Stimulated activated CD4-positive, alpha-beta T cell treated with anti-CD3 and anti-CD28 coated beads, Interleukin-1b, Interleukin-23, amount 100 ng/mL, for 24 hours (primary cell): ENCODE data around the gene PARVG.
"Not testable (repeated sequence)": the region's sequence is repeated elsewhere in the genome, so short reads cannot be mapped to it uniquely, and the experiment has no call there.

Source experiments
- DNase-seq, 4 experiments: peaks; one replicate each; pipeline ENCODE4 v3.0.0-alpha.2; 2020; ENCODE audit warnings: low read depth in 4 of 4, low spot score in 1 of 4

Gene PARVG

GRCh38 chr22:44211946-44212930 is 31.5 kb downstream of the PARVG start:
- no peak for DNase-seq

- no peak for DNase-seq
These were observed 32.2 kb downstream of the PARVG start for GRCh38 chr22:44212936-44213335.

GRCh38 chr22:44213489-44214043 is 32.8 kb downstream of the PARVG start:
- DNase-seq: no peak

GRCh38 chr22:44214187-44214586 is 33.5 kb downstream of the PARVG start:
- no peak for DNase-seq

- no peak for DNase-seq
These were observed 34.0 kb downstream of the PARVG start for GRCh38 chr22:44214764-44215163.

GRCh38 chr22:44215287-44215686 is 34.6 kb downstream of the PARVG start:
- DNase-seq: no peak

GRCh38 chr22:44217346-44217745 is 36.6 kb downstream of the PARVG start:
- DNase-seq: no peak

GRCh38 chr22:44218071-44218470 is 37.3 kb downstream of the PARVG start:
- no peak for DNase-seq

- DNase-seq: no peak
These were observed 38.6 kb downstream of the PARVG start for GRCh38 chr22:44219101-44219870.

GRCh38 chr22:44220727-44221680 is 40.3 kb downstream of the PARVG start:
- no peak for DNase-seq

GRCh38 chr22:44221710-44222475 is 41.2 kb downstream of the PARVG start:
- DNase-seq: no peak

- no peak for DNase-seq
These were observed 43.4 kb downstream of the PARVG start for GRCh38 chr22:44224166-44224565.

- no peak for DNase-seq
These were observed 44.5 kb downstream of the PARVG start for GRCh38 chr22:44225091-44225689.

- DNase-seq: no peak
These were observed 45.1 kb downstream of the PARVG start for GRCh38 chr22:44225812-44226211.

- no peak for DNase-seq
These were observed 48.6 kb downstream of the PARVG start for GRCh38 chr22:44229331-44229730.

GRCh38 chr22:44229809-44230208 is 49.1 kb downstream of the PARVG start:
- DNase-seq: no peak

GRCh38 chr22:44231233-44231632 is 50.5 kb downstream of the PARVG start:
- no peak for DNase-seq

GRCh38 chr22:44234372-44234771 is 53.6 kb downstream of the PARVG start:
- DNase-seq: not testable (repeated sequence)

GRCh38 chr22:44237290-44237689 is 56.6 kb downstream of the PARVG start:
- DNase-seq: no peak
